ENCODE results near the gene BCL3. TPM values are rescaled to one million over a fixed set of nuclear protein-coding genes. Genes with fewer than 3 reads are reported as not detected.

The BCL3 gene
- total RNA-seq, 1 experiment from 2014 or later = 37.9 TPM

- TF ChIP-seq RAD21 (IDR thresholded peaks at IDR 0.05; ENCODE audit: low read depth) (no peak), ZFX (IDR thresholded peaks at IDR 0.05) (no peak), EGR1 (IDR thresholded peaks at IDR 0.05; ENCODE audit: low read depth) (no peak)
Observed at GRCh38 chr19:44756089-44756562, 7.6 kb downstream of the BCL3 start (continued).

GRCh38 chr19:44757057-44757734 lies 8.7 kb downstream of the BCL3 start:
- Histone ChIP-seq H3K9ac (ENCODE audit: low read length) (no peak overlapping the region), H3K36me3 (ENCODE audit: control insufficient read depth in 1 of 2, insufficient read depth in 2 of 2, low read length in 2 of 2) (peaks cover 3 to 7% of the 10 kb centered on the region in 2 experiments; a peak in 2 of 4 replicates), H3K27ac (ENCODE audit: low read depth, low read length) (peak overlapping the region; percentile 30; the same call in 1 of the 2 replicates), H4K20me1 (ENCODE audit: insufficient read depth) (no peaks in the 10 kb centered on the region), H3K27me3 (ENCODE audit: insufficient read depth, low read length) (no peaks in the 10 kb centered on the region), H3K4me2 (ENCODE audit: low read length) (no peak overlapping the region), H2AFZ (ENCODE audit: low read depth, low read length, poor library complexity, severe bottlenecking) (no peak overlapping the region), H3K9me3 (ENCODE audit: control insufficient read depth in 1 of 2, insufficient read depth in 1 of 2, low read depth in 1 of 2, low read length in 2 of 2) (no peaks in the 10 kb centered on the region), H3K9me2 (ENCODE audit: insufficient read depth) (no peaks in the 10 kb centered on the region), H3K79me2 (ENCODE audit: insufficient read depth, low read length) (peaks cover 9% of the 10 kb centered on the region; the same call in 1 of the 2 replicates), H3K4me1 (ENCODE audit: control insufficient read depth in 1 of 2, insufficient read depth in 2 of 2, low read length in 2 of 2) (peaks cover 25 to 46% of the 10 kb centered on the region in 2 experiments), H3K4me3 (replicated peaks in 1 of 2; ENCODE audit: low read depth in 1 of 2, low read length in 2 of 2) (no peak overlapping the region)
- ChIA-PET CTCF (no interaction called here), RAD21 (ENCODE audit: low non-redundant PET in 1 of 2, low total read pairs in 2 of 2, uncharacterized antibody in 2 of 2, unreplicated experiment in 2 of 2) (no interaction called here), POLR2A (no interaction called here)
- TF ChIP-seq TCF7L2 (IDR thresholded peaks at IDR 0.05; ENCODE audit: borderline replicate concordance, extremely low read depth, insufficient read depth, insufficient read length) (no peak), ZNF274 (IDR thresholded peaks at IDR 0.05; ENCODE audit: low read depth, low read length) (no peak), EZH2phosphoT487 (IDR thresholded peaks at IDR 0.05; ENCODE audit: borderline replicate concordance) (no peak), SRF (IDR thresholded peaks at IDR 0.05; ENCODE audit: low read depth) (no peak), ZFX (IDR thresholded peaks at IDR 0.05) (no peak), MAX (IDR thresholded peaks at IDR 0.05) (no peak), ELF1 (IDR thresholded peaks at IDR 0.05; ENCODE audit: borderline replicate concordance, low read depth) (no peak)
- intact Hi-C loops (cut with micrococcal nuclease) = no loop called here
- ATAC-seq (no peak), DNase-seq (ENCODE audit: low read depth, low spot score) (no peak)
- no TSS peak for BruUV-seq (replicated peaks)
